HCT116 (cell line): ENCODE measurements around the gene USP26. TPM values are rescaled to one million over a fixed set of nuclear protein-coding genes. Genes with fewer than 3 reads are reported as not detected.

Experiments
- ATAC-seq: fragments of 200-7000 bp; cut with Tn5 transposase; 2 replicates; pipeline ENCODE4 v1.9.1; 2020; ENCODE audit warnings: mild to moderate bottlenecking, moderate library complexity
- BruUV-seq: library from RNA; stranded (reverse); fragments of 400-500 nt; replicated peaks from 2 replicates; lab custom pipeline; 2021; lab: Mats Ljungman, UMichigan
- CTCF ChIA-PET: fragments of 300-600 bp; sonication (Branson Sonifier 250); formaldehyde crosslinking; loops from one replicate; lab custom pipeline; 2021; ENCODE audit warnings: antibody characterized with exemption; lab: Charles Lee
- POLR2A ChIA-PET: fragments of 300-600, 350-600 bp; sonication (Branson Sonifier 250); formaldehyde crosslinking; loops from one replicate; lab custom pipeline; 2021; ENCODE audit warnings: antibody characterized with exemption; lab: Charles Lee
- RAD21 ChIA-PET, 2 experiments: fragments of 300-600 bp; sonication (Branson Sonifier 250); formaldehyde crosslinking; loops; one replicate each; lab custom pipeline; 2023; ENCODE audit warnings: low total read pairs in 2 of 2; ENCODE audit not compliant: uncharacterized antibody in 2 of 2, unreplicated experiment in 2 of 2, low non-redundant PET in 1 of 2; lab: Charles Lee
- DNase-seq: peaks from one replicate; pipeline ENCODE4 v3.0.0-alpha.2; 2010; ENCODE audit warnings: low read depth, low spot score
- H2AFZ ChIP-seq: fragments of 200-600 bp; shearing (Covaris generic), sonication (generic); 2 replicates; pipeline ENCODE4 v1.6.1; 2017; ENCODE audit warnings: low read depth, mixed run types, mixed read lengths, antibody characterized with exemption, low read length; ENCODE audit not compliant: poor library complexity, severe bottlenecking
- H3K27ac ChIP-seq: 2 replicates; pipeline ENCODE4 v1.5.1; 2012; ENCODE audit warnings: low read depth, low read length
- H3K27me3 ChIP-seq: fragments of 200-600 bp; sonication (generic); 2 replicates; pipeline ENCODE4 v1.6.1; 2016; ENCODE audit warnings: mixed run types, low read length, mixed read lengths; ENCODE audit not compliant: insufficient read depth
- H3K36me3 ChIP-seq, 2 experiments: fragments of 200-500 bp in 1 of 2; fragments of 200-600 bp in 1 of 2; sonication (Bioruptor generic) in 1 of 2; sonication (generic) in 1 of 2; 2 replicates each; pipeline versions ENCODE4 v1.5.1 to v1.6.1; 2014 to 2016; ENCODE audit warnings: low read length in 2 of 2, inconsistent platforms in 1 of 2, mixed read lengths in 1 of 2, mixed run types in 1 of 2; ENCODE audit not compliant: insufficient read depth in 2 of 2, control insufficient read depth in 1 of 2
- H3K4me1 ChIP-seq, 2 experiments: fragments of 200-600 bp in 1 of 2; sonication (generic) in 1 of 2; 2 replicates each; pipeline versions ENCODE4 v1.5.1 to v1.6.1; 2012 to 2017; ENCODE audit warnings: low read length in 2 of 2, inconsistent platforms in 1 of 2, mild to moderate bottlenecking in 1 of 2, mixed read lengths in 1 of 2, mixed run types in 1 of 2, moderate library complexity in 1 of 2; ENCODE audit not compliant: insufficient read depth in 2 of 2, control insufficient read depth in 1 of 2
- H3K4me2 ChIP-seq: fragments of 200-600 bp; sonication (generic); 2 replicates; pipeline ENCODE4 v1.6.1; 2017; ENCODE audit warnings: mixed run types, low read length, mixed read lengths
- H3K4me3 ChIP-seq, 2 experiments: fragments of 200-600 bp in 1 of 2; sonication (generic) in 1 of 2; replicated peaks in 1 of 2; 2 replicates each; pipeline ENCODE4 v1.5.1; 2011 to 2016; ENCODE audit warnings: low read length in 2 of 2, control low read depth in 1 of 2, low read depth in 1 of 2, mild to moderate bottlenecking in 1 of 2, mixed read lengths in 1 of 2, mixed run types in 1 of 2
- H3K79me2 ChIP-seq: fragments of 200-600 bp; sonication (generic); 2 replicates; pipeline ENCODE4 v1.6.1; 2017; ENCODE audit warnings: mild to moderate bottlenecking, mixed run types, low read length, moderate library complexity, mixed read lengths; ENCODE audit not compliant: insufficient read depth
- H3K9ac ChIP-seq: fragments of 200-600 bp; sonication (generic); 2 replicates; pipeline ENCODE4 v1.6.1; 2016; ENCODE audit warnings: low read length, mixed read lengths
- H3K9me2 ChIP-seq: fragments of 200-600 bp; sonication (generic), shearing (Covaris generic); 2 replicates; pipeline ENCODE4 v1.6.1; 2017; ENCODE audit warnings: mixed run types, mild to moderate bottlenecking, moderate library complexity; ENCODE audit not compliant: insufficient read depth
- H3K9me3 ChIP-seq, 2 experiments: fragments of 200-500 bp in 1 of 2; fragments of 200-600 bp in 1 of 2; sonication (Bioruptor generic) in 1 of 2; sonication (generic) in 1 of 2; 2 replicates each; pipeline ENCODE4 v1.6.1; 2014 to 2017; ENCODE audit warnings: low read length in 2 of 2, mixed read lengths in 2 of 2, inconsistent platforms in 1 of 2, low read depth in 1 of 2, mild to moderate bottlenecking in 1 of 2, mixed run types in 1 of 2, moderate library complexity in 1 of 2; ENCODE audit not compliant: control insufficient read depth in 1 of 2, insufficient read depth in 1 of 2
- H4K20me1 ChIP-seq: fragments of 200-600 bp; sonication (generic), shearing (Covaris generic); 2 replicates; pipeline ENCODE4 v1.6.1; 2017; ENCODE audit warnings: mixed run types, mild to moderate bottlenecking, moderate library complexity; ENCODE audit not compliant: insufficient read depth
- ATF3 ChIP-seq: IDR thresholded peaks from 2 replicates; pipeline ENCODE4 v1.6.1; 2012
- CEBPB ChIP-seq: IDR thresholded peaks from 2 replicates; pipeline ENCODE4 v1.6.1; 2012; ENCODE audit warnings: low read depth
- EGR1 ChIP-seq: IDR thresholded peaks from 2 replicates; pipeline ENCODE4 v1.6.1; 2012; ENCODE audit warnings: low read depth
- EZH2 ChIP-seq: fragments of 200-600 bp; sonication (generic); IDR thresholded peaks from 2 replicates; pipeline ENCODE4 v1.6.1; 2017; ENCODE audit warnings: antibody characterized with exemption, mixed run types
- EZH2phosphoT487 ChIP-seq: fragments of 200-600 bp; IDR thresholded peaks from 2 replicates; pipeline ENCODE4 v1.6.1; 2018; ENCODE audit warnings: antibody characterized with exemption, borderline replicate concordance
- POLR2A ChIP-seq: IDR thresholded peaks from 2 replicates; pipeline ENCODE4 v1.7.0; 2011; ENCODE audit warnings: borderline replicate concordance; ENCODE audit not compliant: insufficient read depth, insufficient read length; ENCODE audit errors: extremely low read depth
- POLR2AphosphoS5 ChIP-seq: IDR thresholded peaks from 2 replicates; pipeline ENCODE4 v1.6.1; 2011; ENCODE audit warnings: mild to moderate bottlenecking, low read depth, low read length, moderate library complexity
- RAD21 ChIP-seq: IDR thresholded peaks from 2 replicates; pipeline ENCODE4 v1.6.1; 2012; ENCODE audit warnings: low read depth, mild to moderate bottlenecking
- SIN3A ChIP-seq: IDR thresholded peaks from 2 replicates; pipeline ENCODE4 v1.6.1; 2012; ENCODE audit warnings: low read depth
- SP1 ChIP-seq: IDR thresholded peaks from 2 replicates; pipeline ENCODE4 v1.6.1; 2012; ENCODE audit warnings: low read depth
- SRF ChIP-seq: IDR thresholded peaks from 2 replicates; pipeline ENCODE4 v1.6.1; 2012; ENCODE audit warnings: low read depth
- YY1 ChIP-seq: IDR thresholded peaks from 2 replicates; pipeline ENCODE4 v1.6.1; 2011; ENCODE audit warnings: low read length, low read depth, moderate library complexity, mild to moderate bottlenecking; ENCODE audit not compliant: insufficient replicate concordance; ENCODE audit errors: extremely low read depth
- intact Hi-C: fragments of 100-400 bp; cut with micrococcal nuclease; formaldehyde crosslinking; loops from 2 replicates; pipeline ENCODE4 v1.10.0; 2022
- total RNA-seq: library from RNA; stranded (reverse); gene quantifications from one replicate; pipeline ENCODE4 v1.2.1, GENCODE V29; 2021; ENCODE audit not compliant: unreplicated experiment
- TF ChIP-seq, protein P1 (sequence below): IDR thresholded peaks from 2 replicates; pipeline ENCODE4 v1.6.1; 2012

USP26 gene
- total RNA-seq, 1 experiment from 2014 or later: not detected

DNA sequence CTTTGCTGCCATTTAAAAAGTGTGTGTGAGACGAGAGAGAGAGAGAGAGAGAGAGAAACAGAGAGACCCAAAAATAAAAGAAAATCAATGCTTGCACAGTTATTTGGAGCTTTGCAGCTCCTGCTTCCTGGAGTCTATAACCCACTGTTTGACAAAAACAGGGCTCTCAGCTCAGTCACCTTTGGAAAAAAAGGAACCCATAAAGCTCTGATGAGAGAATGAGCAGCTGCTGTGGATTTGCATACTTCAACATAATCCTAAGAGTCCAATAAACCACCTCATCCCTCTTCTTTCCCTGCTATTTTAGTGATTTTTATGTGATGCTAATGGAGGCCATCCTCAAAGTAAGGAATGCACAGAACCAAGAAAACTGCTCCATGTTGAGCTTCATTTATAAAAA lies 50.3 kb downstream of the USP26 start:
- H3K9ac ChIP-seq: no peak overlapping the region
- CTCF ChIA-PET: interaction anchor here (0.7 to 1.2 kb wide), 5 partner anchors 42 to 624 kb away, joined by 3 to 6 read pairs (median 3); no protein-coding TSS in a partner anchor
- no peak overlapping the region for H2AFZ ChIP-seq
- no peak overlapping the region for H3K27ac ChIP-seq
- no peaks in the 10 kb centered on the region for H4K20me1 ChIP-seq
- no peaks in the 10 kb centered on the region for H3K9me2 ChIP-seq
- intact Hi-C loops: loop anchor here (1.0 to 10.0 kb wide), 3 partner anchors 126 to 628 kb away; partner anchors contain the start of gene TFDP3
- ATAC-seq (no peak), DNase-seq (no peak)
- no peaks in the 10 kb centered on the region for H3K4me1 ChIP-seq
- no peaks in the 10 kb centered on the region for H3K79me2 ChIP-seq
- no peak overlapping the region for H3K4me2 ChIP-seq
- H3K36me3 ChIP-seq: no peaks in the 10 kb centered on the region
- H3K4me3 ChIP-seq: no peak overlapping the region
- no peaks in the 10 kb centered on the region for H3K9me3 ChIP-seq
- no TSS peak for BruUV-seq
- POLR2A ChIA-PET: no interaction called here
- RAD21 ChIA-PET: no interaction called here
- H3K27me3 ChIP-seq: no peaks in the 10 kb centered on the region
- no peak for TF ChIP-seq POLR2A
- TF ChIP-seq SP1: no peak
- TF ChIP-seq, protein P1, sequence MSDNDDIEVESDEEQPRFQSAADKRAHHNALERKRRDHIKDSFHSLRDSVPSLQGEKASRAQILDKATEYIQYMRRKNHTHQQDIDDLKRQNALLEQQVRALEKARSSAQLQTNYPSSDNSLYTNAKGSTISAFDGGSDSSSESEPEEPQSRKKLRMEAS: no peak
- no peak for TF ChIP-seq YY1
- no peak for TF ChIP-seq RAD21
- no peak for TF ChIP-seq ATF3
- no peak for TF ChIP-seq EGR1
- no peak for TF ChIP-seq CEBPB
- no peak for TF ChIP-seq SRF
- no peak for TF ChIP-seq EZH2
- no peak for TF ChIP-seq POLR2AphosphoS5
- no peak for TF ChIP-seq EZH2phosphoT487
- no peak for TF ChIP-seq SIN3A
- TF ChIP-seq, all 23 proteins: peak for 0
